Measurements from ENCODE around the gene ARHGDIG. TPM values are rescaled to one million over a fixed set of nuclear protein-coding genes. Genes with fewer than 3 reads are reported as not detected.
"Not testable (repeated sequence)": the region's sequence is repeated elsewhere in the genome, so short reads cannot be mapped to it uniquely, and the experiment has no call there.

ARHGDIG gene
- total RNA-seq, 2 experiments from 2014 or later: 0.42 TPM; not detected in 1

DNA sequence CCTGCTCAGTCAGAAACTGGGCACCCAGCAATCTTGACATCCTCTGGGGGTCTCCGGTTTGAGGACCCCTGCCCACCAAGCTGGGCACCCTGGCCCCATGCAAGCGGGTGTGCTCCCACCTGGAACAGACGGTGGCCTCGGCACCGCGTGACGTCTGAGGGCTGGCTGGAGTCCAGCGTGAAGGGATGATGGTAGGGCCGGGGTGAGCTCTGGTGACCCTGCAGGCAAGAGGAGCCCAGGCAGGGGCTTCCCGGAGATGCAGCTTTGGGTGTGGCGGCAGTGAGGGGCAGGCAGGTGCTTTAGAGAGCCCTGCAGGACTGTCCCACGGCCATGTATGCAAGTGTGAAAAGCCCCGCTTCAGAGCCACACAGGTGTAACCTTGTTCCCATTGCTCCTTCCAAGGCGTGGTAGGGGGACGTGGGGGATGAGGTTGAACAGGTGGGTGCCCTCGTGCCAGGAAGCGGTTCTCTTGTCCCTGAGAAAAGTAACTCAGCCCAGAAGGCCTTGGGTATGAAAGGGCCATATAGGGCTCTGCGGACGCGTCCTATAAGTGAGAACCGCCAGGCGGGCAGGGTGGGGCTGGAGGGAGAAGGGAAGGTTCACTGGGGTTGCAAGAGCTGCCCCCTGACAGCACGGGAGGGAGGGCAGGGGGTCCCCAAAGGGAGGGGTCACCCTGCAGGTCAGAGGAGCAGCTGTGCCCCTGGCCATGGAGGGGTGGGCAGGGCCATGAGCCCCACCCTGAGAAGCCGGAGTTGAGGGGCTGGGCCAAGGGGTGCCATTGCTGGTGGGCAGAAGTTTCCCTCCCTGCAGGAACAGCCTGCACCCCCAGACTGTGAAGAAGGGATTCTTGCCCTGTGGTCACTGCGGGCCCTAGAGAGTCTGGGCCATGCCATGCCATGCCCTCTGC is 13.9 kb upstream of the ARHGDIG start:
- intact Hi-C loops (cut with DNase I, micrococcal nuclease): no loop called here
- no peak overlapping the region for H3K27ac Mint-ChIP-seq
- H3K9me3 ChIP-seq (ENCODE audit: control insufficient read depth in 1 of 2, insufficient read depth in 1 of 2, low read length in 2 of 2): peaks cover 0 to 3% of the 10 kb centered on the region in 2 experiments
- ChIA-PET CTCF (no interaction called here), POLR2A (no interaction called here)
- H3K4me3 Mint-ChIP-seq: no peak overlapping the region
- no peaks in the 10 kb centered on the region for H3K27me3 Mint-ChIP-seq
- no peaks in the 10 kb centered on the region for H3K4me1 Mint-ChIP-seq (ENCODE audit: low read depth)
- H3K4me3 ChIP-seq (ENCODE audit: low read length): no peak overlapping the region
- no peak overlapping the region for H3K27ac ChIP-seq (ENCODE audit: low read depth in 1 of 2, low read length in 2 of 2)
- peak in 1 of 14 experiments; percentile 17 for DNase-seq
- TF ChIP-seq, protein P1, sequence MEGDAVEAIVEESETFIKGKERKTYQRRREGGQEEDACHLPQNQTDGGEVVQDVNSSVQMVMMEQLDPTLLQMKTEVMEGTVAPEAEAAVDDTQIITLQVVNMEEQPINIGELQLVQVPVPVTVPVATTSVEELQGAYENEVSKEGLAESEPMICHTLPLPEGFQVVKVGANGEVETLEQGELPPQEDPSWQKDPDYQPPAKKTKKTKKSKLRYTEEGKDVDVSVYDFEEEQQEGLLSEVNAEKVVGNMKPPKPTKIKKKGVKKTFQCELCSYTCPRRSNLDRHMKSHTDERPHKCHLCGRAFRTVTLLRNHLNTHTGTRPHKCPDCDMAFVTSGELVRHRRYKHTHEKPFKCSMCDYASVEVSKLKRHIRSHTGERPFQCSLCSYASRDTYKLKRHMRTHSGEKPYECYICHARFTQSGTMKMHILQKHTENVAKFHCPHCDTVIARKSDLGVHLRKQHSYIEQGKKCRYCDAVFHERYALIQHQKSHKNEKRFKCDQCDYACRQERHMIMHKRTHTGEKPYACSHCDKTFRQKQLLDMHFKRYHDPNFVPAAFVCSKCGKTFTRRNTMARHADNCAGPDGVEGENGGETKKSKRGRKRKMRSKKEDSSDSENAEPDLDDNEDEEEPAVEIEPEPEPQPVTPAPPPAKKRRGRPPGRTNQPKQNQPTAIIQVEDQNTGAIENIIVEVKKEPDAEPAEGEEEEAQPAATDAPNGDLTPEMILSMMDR (IDR thresholded peaks at IDR 0.05): no peak
- H3K36me3 Mint-ChIP-seq (ENCODE audit: low read depth): peaks cover 17% of the 10 kb centered on the region
- ATAC-seq (ENCODE audit: poor library complexity): no peak
- H3K27me3 ChIP-seq (ENCODE audit: control insufficient read depth in 1 of 2, insufficient read depth in 2 of 2, low read length in 2 of 2): no peaks in the 10 kb centered on the region
- H3K36me3 ChIP-seq (ENCODE audit: insufficient read depth, low read length): peaks cover 18% of the 10 kb centered on the region
- peaks cover 7% of the 10 kb centered on the region for H3K4me1 ChIP-seq (ENCODE audit: insufficient read depth, low read length)
- H3K9me3 Mint-ChIP-seq: no peaks in the 10 kb centered on the region

DNA sequence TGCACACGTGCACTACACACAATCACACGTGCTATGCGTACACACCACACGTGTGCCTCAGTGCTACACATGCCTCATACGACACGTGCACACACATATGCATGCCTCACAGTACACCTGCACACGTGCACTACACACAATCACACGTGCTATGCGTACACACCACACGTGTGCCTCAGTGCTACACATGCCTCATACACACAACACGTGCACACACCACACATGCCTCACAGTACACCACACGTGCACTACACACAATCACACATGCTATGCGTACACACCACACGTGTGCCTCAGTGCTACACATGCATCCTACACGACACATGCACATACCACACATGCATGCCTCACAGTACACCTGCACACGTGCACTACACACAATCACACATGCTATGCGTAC is 12.8 kb upstream of the ARHGDIG start:
- H3K9me3 ChIP-seq (ENCODE audit: control insufficient read depth in 1 of 2, insufficient read depth in 1 of 2, low read length in 2 of 2); intact Hi-C loops (cut with DNase I, micrococcal nuclease); H3K4me3 Mint-ChIP-seq; H3K9me3 Mint-ChIP-seq; H3K27ac Mint-ChIP-seq; H3K4me3 ChIP-seq (ENCODE audit: low read length); H3K4me1 ChIP-seq (ENCODE audit: insufficient read depth, low read length); H3K36me3 Mint-ChIP-seq (ENCODE audit: low read depth); H3K27me3 ChIP-seq (ENCODE audit: control insufficient read depth in 1 of 2, insufficient read depth in 2 of 2, low read length in 2 of 2); DNase-seq; ATAC-seq (ENCODE audit: poor library complexity); H3K4me1 Mint-ChIP-seq (ENCODE audit: low read depth); POLR2A ChIA-PET; H3K27me3 Mint-ChIP-seq; H3K27ac ChIP-seq (ENCODE audit: low read depth in 1 of 2, low read length in 2 of 2); CTCF ChIA-PET: not testable (repeated sequence)
- peaks cover 13% of the 10 kb centered on the region for H3K36me3 ChIP-seq (ENCODE audit: insufficient read depth, low read length)

GRCh38 chr16:268141-269053 is 12.0 kb upstream of the ARHGDIG start:
- Histone ChIP-seq H3K36me3 (ENCODE audit: insufficient read depth, low read length) (peaks cover 9% of the 10 kb centered on the region), H3K4me3 (ENCODE audit: low read length) (no peak overlapping the region), H3K27ac (ENCODE audit: low read depth in 1 of 2, low read length in 2 of 2) (no peak overlapping the region), H3K4me1 (ENCODE audit: insufficient read depth, low read length) (peaks cover 7% of the 10 kb centered on the region), H3K9me3 (ENCODE audit: control insufficient read depth in 1 of 2, insufficient read depth in 1 of 2, low read length in 2 of 2) (peaks cover 0 to 3% of the 10 kb centered on the region in 2 experiments), H3K27me3 (ENCODE audit: control insufficient read depth in 1 of 2, insufficient read depth in 2 of 2, low read length in 2 of 2) (no peaks in the 10 kb centered on the region)
- Mint-ChIP-seq H3K9me3 (no peaks in the 10 kb centered on the region), H3K4me3 (no peak overlapping the region), H3K36me3 (ENCODE audit: low read depth) (peaks cover 7% of the 10 kb centered on the region), H3K4me1 (ENCODE audit: low read depth) (no peaks in the 10 kb centered on the region), H3K27me3 (peaks cover 5% of the 10 kb centered on the region), H3K27ac (no peak overlapping the region)
- TF ChIP-seq, protein P1 (IDR thresholded peaks at IDR 0.05): no peak
- ATAC-seq (ENCODE audit: poor library complexity) (no peak), DNase-seq (no peak)
- intact Hi-C loops (cut with DNase I, micrococcal nuclease): no loop called here
- ChIA-PET POLR2A (interaction anchor here (0.8 kb wide), 1 partner anchor 259 kb away, joined by 3 read pairs; no protein-coding TSS in a partner anchor), CTCF (no interaction called here)
